Large intestine (tissue), 3 donors: ENCODE results near the gene DEGS2. TPM values are rescaled to one million over a fixed set of nuclear protein-coding genes. Genes with fewer than 3 reads are reported as not detected.

Experiments
- DNase-seq, 2 donors: peaks; one replicate each; pipeline versions ENCODE4 v3.0.0 to v3.0.0-alpha.2; 2013
- H3K27ac ChIP-seq: one replicate; pipeline ENCODE4 v1.5.1; 2013; ENCODE audit warnings: low read length
- H3K27me3 ChIP-seq: 2 replicates; pipeline ENCODE4 v1.6.1; 2013; ENCODE audit warnings: low read length; ENCODE audit not compliant: control insufficient read depth, insufficient read depth
- H3K36me3 ChIP-seq: 2 replicates; pipeline ENCODE4 v1.6.1; 2013; ENCODE audit warnings: low read length; ENCODE audit not compliant: control insufficient read depth, insufficient read depth
- H3K4me1 ChIP-seq: one replicate; pipeline ENCODE4 v1.6.1; 2013; ENCODE audit warnings: low read length; ENCODE audit not compliant: control insufficient read depth, insufficient read depth
- H3K4me3 ChIP-seq: one replicate; pipeline ENCODE4 v1.5.1; 2013; ENCODE audit warnings: low read length
- H3K9me3 ChIP-seq: one replicate; pipeline ENCODE4 v1.6.1; 2013; ENCODE audit warnings: mild to moderate bottlenecking, low read depth, low read length, moderate library complexity; ENCODE audit not compliant: control insufficient read depth
- WGBS: methylation state at CpG from one replicate; pipeline ENCODE4 v1.1.5; 2013; ENCODE audit warnings: low lambda C conversion rate; ENCODE audit not compliant: insufficient coverage; 5-methylcytosine and 5-hydroxymethylcytosine counted together
- polyA plus RNA-seq: library from polyadenylated mRNA; unstranded; fragments of 120-200 nt; gene quantifications from one replicate; pipeline ENCODE4 v1.2.1, GENCODE V29; 2013

Gene DEGS2
- polyA plus RNA-seq, 1 donor: 21.6 TPM

DNA sequence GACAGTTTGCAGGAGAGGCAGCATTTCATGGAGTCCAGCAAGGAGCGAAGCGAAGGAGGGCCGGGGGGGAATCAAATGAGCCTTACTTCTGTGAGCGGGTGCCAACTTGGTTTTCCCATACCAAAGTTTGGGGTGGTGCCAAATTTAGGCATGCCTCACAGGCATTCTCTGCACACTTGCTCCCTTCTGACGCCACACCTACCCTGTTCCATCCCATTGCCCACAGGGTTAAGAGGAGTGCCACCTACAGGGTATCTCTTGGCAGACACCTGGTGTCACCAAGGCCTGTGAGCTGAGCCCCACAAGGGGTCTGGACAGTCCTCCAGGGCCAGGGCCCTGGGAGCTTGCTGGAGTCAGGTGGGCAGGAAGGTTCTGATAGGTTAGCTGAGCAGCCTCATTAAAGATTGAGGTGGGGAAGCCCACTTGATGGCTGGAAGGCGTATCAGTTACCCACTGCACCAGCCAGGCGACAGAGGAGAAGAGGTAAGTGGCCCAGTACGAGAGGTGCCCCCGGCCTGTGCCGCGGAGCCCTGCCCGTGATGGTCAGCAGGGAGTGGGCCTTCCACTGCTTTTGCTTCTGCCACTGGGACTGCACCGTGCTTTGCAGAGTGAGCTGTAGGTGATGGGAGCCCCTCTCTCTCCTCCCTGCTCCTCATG, 45.2 kb downstream of the DEGS2 start:
- DNase-seq: no peak
- Histone ChIP-seq H3K27me3 (no peaks in the 10 kb centered on the region), H3K36me3 (peaks cover 26% of the 10 kb centered on the region), H3K4me1 (no peaks in the 10 kb centered on the region), H3K27ac (no peak overlapping the region), H3K9me3 (no peaks in the 10 kb centered on the region), H3K4me3 (no peak overlapping the region)
- no CpG with 5 or more reads among the region's 13 CpGs for WGBS

DNA sequence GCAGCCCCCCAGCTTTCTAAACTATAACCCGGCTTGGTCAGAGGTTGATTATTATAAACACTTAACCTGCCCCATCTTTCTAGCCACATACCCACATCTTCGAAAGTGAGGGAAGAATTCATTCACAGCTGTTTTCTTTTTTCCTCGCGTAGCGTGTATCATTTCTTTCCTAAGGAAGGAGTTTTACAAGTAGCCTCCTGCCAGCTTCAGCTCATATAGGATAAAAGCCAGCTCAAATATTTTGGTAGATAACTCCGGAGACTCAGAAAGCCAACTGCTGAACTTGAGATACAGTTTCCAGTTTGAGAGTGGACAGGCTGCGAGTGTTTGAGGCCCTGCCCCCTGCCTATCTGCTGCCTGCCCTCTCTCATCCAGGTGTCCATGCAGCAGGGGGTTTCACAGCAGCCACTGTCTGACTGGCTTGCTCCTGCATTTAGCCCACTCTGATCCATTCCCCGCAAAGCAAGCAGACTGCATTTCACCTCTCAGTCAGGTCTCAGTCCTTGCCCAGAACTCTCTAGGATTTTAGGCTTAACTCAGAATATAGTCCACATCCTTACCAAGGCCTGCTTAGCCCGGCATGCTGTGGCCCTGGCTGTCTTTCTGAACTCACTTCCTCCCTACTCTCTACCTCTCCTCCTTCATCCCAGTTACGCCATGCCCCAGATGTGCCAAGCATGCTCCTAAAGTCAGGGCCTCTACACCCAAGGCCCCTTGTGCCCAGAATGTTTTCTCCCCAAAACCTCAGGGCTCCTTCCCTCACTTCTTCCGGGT, 47.3 kb downstream of the DEGS2 start:
- no peak for DNase-seq
- 98% methylated on average over 5 of the region's 11 CpGs for WGBS
- Histone ChIP-seq H3K27ac (no peak overlapping the region), H3K27me3 (no peaks in the 10 kb centered on the region), H3K9me3 (no peaks in the 10 kb centered on the region), H3K36me3 (peaks cover 21% of the 10 kb centered on the region), H3K4me1 (peaks cover 4% of the 10 kb centered on the region), H3K4me3 (no peak overlapping the region)

DNA sequence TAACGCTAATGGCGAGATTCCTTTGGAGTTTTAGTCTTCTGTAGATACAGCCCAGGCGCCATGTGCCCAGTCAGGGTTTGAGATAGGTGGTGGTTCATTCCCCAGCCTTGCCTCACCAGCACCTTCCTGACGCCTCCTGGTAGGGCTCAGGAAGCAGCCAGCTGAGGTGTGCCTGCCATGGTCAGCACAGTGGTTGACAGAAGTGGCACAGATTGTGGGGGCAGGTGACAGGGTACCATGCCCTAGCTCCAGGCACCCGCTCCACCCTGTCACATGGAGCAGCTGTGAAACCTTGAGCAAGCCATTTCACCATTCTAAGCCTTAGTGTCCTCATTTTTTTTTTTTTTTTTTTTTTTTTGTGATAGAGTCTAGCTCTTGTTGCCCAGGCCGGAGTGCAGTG, 48.6 kb downstream of the DEGS2 start:
- Histone ChIP-seq H3K4me3 (no peak overlapping the region), H3K27me3 (no peaks in the 10 kb centered on the region), H3K27ac (no peak overlapping the region), H3K9me3 (no peaks in the 10 kb centered on the region), H3K36me3 (peaks cover 22% of the 10 kb centered on the region), H3K4me1 (peaks cover 4% of the 10 kb centered on the region)
- no CpG with 5 or more reads among the region's 6 CpGs for WGBS
- no peak for DNase-seq

DNA sequence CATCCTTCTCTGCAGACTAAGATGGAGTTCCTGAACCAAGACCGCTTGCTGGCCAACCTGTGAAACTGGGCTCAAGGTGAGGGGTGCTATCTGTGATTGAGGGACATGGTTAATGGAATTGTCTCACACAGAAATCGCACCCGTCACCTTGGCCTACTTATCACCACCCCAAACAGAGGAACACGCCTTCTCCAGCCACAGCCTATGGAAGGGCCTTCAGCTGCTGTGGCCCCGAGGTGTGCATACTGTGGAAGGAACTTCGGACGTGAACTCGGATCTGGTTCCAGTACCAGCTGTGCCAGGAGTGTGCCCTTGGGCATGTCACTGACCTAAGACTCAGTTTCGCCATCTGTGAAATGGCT, 49.9 kb downstream of the DEGS2 start:
- Histone ChIP-seq H3K36me3 (peaks cover 20% of the 10 kb centered on the region), H3K27ac (no peak overlapping the region), H3K4me3 (no peak overlapping the region), H3K27me3 (no peaks in the 10 kb centered on the region), H3K4me1 (peaks cover 4% of the 10 kb centered on the region), H3K9me3 (no peaks in the 10 kb centered on the region)
- DNase-seq: no peak
- no CpG with 5 or more reads among the region's 9 CpGs for WGBS

DNA sequence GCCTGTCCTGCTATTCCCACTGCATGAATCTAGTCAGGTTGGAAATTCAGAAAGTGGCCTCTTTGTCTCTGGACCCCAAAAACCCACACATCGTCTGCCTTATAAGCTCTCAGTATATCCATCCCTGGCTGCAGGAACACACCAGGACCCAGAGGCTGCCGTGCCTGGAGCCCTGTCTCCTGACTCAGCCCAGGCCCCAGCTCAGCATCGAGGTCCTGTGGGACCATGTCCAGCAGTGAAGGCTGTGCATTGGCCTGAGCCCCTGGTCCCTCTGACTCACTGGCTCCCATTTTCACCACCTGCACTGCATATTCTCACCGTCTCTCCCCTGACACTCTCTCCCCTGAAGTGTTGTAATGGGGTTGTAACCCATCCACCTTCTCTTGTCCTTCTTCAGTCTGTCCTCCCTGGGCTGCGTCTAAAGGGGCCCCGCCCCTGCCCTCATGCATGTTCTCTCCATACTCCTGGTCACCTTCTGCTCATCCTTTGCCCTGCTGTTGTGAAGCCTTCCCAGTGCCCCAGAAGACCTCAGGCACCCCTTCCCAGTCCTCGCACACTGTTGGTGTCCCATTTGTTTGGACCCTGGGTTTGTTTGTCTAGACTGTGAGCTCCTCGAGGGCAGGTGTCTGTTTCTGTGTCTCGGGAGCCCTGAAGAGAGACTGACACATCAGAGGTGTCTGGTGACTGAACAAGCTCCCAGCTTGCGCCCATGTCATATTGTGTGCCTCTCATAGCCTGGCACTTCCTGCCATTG, 50.4 kb downstream of the DEGS2 start:
- Histone ChIP-seq H3K27me3 (no peaks in the 10 kb centered on the region), H3K27ac (no peak overlapping the region), H3K9me3 (no peaks in the 10 kb centered on the region), H3K36me3 (peaks cover 18% of the 10 kb centered on the region), H3K4me1 (peaks cover 4% of the 10 kb centered on the region), H3K4me3 (no peak overlapping the region)
- no peak for DNase-seq
- WGBS: no CpG with 5 or more reads among the region's 10 CpGs

DNA sequence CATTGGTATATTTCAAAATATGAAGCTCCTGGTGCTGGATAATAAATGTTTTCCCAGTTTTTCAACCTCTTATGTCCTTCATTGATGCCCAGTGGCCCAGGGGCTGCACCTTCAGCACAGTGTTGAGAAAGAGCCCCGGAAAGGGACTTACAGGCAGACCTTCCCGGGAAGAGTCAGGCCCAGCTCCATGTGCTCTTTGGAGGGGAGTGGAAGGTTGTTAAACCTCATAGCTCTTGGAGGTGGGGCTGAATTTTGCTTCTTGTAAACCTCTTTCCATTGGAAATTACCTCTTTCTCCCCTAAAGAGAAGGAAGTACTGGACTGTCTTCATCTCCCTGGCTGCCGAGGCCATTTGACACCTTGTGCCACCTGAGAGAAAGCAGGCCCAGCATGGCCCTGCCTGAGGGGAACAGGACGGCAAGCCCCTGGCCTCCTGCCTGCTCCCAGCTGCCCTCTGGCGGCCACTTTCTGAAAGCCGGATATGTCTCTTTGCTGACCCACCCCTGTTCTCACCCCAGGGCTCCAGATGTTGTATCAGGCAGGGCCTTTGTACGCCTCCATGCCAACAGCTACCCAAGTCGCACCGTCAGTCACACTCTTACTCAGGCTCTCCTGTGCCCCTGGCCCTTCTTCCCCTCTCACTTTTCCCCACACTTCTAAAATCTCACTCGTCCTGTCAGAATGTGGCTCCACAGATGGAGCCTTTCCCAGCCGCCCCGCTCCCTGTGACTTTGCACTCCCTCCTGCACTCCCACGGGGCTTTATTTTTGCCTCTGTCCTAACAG, 51.2 kb downstream of the DEGS2 start:
- WGBS: 27% methylated on average over 3 of the region's 13 CpGs
- Histone ChIP-seq H3K27ac (no peak overlapping the region), H3K4me3 (no peak overlapping the region), H3K27me3 (no peaks in the 10 kb centered on the region), H3K9me3 (no peaks in the 10 kb centered on the region), H3K4me1 (peaks cover 4% of the 10 kb centered on the region), H3K36me3 (peaks cover 22% of the 10 kb centered on the region)
- DNase-seq: peak; percentile 63 to 66

DNA sequence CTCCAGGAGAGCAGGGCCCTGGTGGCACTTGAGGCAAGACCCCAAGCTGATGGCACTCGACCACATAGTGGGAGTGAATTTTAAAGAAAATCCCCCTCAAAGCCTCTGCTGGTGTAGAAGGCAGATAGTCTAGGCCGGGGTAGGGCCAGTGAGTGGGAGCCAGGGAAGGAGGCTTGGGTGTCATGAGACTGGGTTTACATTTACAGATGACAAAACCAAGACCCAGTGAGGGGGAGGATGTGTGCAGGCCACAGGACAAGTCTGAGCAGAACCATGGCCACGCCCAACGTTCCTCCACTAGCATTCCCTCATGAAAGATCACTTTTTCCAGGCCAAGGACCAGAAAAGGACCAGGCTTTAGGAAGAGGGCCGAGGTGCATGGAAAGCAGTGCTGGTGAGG, 52.2 kb downstream of the DEGS2 start:
- Histone ChIP-seq H3K4me1 (peaks cover 4% of the 10 kb centered on the region), H3K9me3 (no peaks in the 10 kb centered on the region), H3K27me3 (no peaks in the 10 kb centered on the region), H3K27ac (no peak overlapping the region), H3K36me3 (peaks cover 24% of the 10 kb centered on the region), H3K4me3 (no peak overlapping the region)
- no CpG with 5 or more reads among the region's 5 CpGs for WGBS
- no peak for DNase-seq

DNA sequence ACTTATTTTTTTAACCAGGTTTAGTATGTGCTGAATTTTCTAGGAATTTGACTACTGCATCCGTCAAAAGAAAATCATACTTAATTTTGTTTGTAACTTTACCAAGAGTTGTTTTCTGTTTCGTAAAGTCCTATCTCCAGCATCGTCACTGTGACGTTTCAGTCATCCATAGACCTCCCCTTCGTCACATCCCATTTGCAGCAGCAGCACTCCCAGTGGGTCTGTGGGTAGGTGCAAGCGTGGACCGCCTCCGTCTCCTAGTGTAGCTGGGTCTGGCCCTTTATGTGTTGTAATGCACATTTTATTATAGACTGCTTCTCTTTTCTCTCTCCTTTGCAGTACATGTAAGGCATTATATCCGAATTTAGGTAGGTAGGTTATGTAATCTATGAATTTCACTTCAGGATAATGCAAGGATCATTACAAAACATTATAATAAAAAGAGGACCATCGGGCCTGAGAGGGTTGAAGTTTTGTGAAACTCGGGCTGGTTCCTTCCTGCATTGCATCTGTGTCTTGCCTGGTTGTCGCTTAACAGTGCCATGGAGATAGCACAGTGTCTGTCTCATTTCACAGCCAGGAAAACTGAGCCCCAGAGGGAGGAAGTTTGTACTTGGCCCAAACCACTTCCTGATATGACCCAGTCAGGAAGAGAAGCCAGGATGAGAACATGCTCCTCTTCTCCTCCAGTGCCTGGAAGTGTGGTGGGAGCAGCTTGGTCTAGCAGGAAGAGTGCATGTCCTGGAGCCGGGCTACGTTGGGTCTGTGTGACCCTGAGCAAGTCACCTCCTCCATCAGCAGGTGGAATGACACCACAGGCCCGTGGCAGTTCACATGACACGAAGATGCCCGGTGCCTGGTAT, 53.0 kb downstream of the DEGS2 start:
- Histone ChIP-seq H3K9me3 (no peaks in the 10 kb centered on the region), H3K27ac (no peak overlapping the region), H3K27me3 (no peaks in the 10 kb centered on the region), H3K4me3 (no peak overlapping the region), H3K4me1 (peaks cover 4% of the 10 kb centered on the region), H3K36me3 (peaks cover 26% of the 10 kb centered on the region)
- no peak for DNase-seq
- 100% methylated on average over 1 of the region's 17 CpGs for WGBS

DNA sequence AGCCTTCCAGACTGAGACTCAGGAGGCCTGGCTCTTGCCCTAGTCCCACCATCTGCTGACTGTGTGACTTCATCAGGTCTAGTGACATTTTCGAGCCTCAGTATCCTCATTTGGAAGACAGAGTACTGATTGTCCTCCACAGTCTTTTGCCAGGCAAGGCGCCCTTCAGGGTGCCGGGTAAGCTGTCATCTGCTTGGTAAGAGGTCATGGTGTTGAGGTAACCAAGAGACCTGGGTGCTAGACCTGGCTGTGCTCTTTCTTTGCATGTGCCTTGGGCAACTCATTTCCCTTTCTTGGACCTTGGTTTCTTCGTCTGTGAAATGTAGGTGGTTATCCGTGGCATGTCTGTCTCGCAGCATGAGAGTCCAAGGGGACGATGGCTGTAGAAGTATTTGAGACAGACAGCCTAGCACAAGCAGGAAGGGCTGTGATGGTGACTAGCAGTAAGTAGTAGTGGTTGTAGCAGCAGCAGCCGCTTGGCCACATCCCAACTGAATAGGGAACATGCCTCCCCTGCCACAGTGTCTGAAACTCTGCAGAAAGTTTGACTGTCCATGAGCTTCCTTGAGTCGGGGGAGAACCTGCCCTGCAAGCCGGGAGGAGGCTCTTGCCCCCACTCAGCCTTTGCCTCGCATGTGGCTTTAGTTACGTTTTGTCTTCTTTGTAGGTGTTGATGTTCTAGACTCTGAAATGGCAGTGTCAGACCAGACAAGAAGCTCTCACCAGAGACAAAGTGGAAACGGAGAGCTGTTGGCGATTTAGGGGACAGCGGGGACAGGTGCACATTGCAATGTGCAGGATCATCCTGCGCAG, 53.9 kb downstream of the DEGS2 start:
- H3K4me1 ChIP-seq: peaks cover 4% of the 10 kb centered on the region
- no peak overlapping the region for H3K27ac ChIP-seq
- H3K4me3 ChIP-seq: no peak overlapping the region
- H3K27me3 ChIP-seq: no peaks in the 10 kb centered on the region
- no CpG with 5 or more reads among the region's 16 CpGs for WGBS
- DNase-seq: no peak
- H3K36me3 ChIP-seq: peaks cover 24% of the 10 kb centered on the region
- H3K9me3 ChIP-seq: no peaks in the 10 kb centered on the region
